ENCODE measurements around the gene EIF4G1.
A peak's percentile ranks its signal among the peaks of the same experiment; 100 is the strongest.

The EIF4G1 gene

DNA sequence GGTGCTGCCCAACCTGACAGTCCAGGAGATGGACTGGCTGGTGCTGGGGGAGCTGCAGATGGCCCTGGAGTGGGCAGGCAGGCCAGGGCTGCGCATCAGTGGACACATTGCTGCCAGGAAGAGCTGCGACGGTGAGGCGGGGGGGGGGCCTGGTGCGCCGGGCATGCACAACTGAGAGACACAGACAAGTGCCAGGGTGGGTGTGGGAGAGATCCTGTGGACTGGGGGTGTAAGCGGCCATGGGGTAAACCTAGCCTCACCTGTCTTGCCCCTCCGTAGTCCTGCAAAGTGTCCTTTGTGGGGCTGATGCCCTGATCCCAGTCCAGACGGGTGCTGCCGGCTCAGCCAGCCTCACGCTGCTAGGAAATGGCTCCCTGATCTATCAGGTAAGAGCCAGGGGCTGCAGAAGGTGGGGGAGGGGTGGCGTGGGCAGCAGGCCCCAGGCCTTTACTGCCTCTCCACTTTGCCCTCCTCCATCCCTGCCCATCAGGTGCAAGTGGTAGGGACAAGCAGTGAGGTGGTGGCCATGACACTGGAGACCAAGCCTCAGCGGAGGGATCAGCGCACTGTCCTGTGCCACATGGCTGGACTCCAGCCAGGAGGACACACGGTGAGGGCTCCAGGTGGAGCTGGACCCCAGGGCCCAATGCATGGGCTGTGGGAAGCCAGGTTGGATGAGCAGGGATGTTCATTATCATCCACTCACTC, 68.8 kb downstream of the EIF4G1 start:
- peaks cover 0 to 16% (median 14%) of the 10 kb centered on the region in 3 donors for H3K36me3 ChIP-seq
- no peaks in the 10 kb centered on the region for H3K9me3 ChIP-seq
- H3K4me3 ChIP-seq = no peak overlapping the region
- DNase-seq = peak in 1 of 2 donors; percentile 47
- peaks cover 0 to under 1% of the 10 kb centered on the region in 2 donors for H3K27me3 ChIP-seq
- intact Hi-C loops (cut with DNase I; ENCODE audit: low total_unique reads) = no loop called here
- TF ChIP-seq, protein P1, sequence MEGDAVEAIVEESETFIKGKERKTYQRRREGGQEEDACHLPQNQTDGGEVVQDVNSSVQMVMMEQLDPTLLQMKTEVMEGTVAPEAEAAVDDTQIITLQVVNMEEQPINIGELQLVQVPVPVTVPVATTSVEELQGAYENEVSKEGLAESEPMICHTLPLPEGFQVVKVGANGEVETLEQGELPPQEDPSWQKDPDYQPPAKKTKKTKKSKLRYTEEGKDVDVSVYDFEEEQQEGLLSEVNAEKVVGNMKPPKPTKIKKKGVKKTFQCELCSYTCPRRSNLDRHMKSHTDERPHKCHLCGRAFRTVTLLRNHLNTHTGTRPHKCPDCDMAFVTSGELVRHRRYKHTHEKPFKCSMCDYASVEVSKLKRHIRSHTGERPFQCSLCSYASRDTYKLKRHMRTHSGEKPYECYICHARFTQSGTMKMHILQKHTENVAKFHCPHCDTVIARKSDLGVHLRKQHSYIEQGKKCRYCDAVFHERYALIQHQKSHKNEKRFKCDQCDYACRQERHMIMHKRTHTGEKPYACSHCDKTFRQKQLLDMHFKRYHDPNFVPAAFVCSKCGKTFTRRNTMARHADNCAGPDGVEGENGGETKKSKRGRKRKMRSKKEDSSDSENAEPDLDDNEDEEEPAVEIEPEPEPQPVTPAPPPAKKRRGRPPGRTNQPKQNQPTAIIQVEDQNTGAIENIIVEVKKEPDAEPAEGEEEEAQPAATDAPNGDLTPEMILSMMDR (IDR thresholded peaks at IDR 0.05) = no peak
- H3K27ac ChIP-seq = no peak overlapping the region
- H3K4me1 ChIP-seq = peaks cover 0 to 21% (median 16%) of the 10 kb centered on the region in 4 donors

DNA sequence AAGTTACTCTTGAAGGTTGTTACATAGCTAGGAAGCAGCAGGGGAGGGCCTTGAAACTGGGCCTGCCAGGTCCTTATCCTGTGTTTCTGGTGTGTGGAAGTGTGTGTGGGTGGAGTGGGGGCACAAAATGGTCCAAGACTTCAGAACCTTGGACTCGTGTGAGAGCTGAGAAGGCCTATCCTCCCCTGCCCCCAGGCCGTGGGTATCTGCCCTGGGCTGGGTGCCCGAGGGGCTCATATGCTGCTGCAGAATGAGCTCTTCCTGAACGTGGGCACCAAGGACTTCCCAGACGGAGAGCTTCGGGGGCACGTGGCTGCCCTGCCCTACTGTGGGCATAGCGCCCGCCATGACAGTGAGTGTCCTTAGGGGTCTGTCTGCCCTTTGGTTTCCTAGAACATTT, 69.9 kb downstream of the EIF4G1 start:
- no peaks in the 10 kb centered on the region for H3K27me3 ChIP-seq
- no peak overlapping the region for H3K27ac ChIP-seq
- peaks cover 0 to 20% (median 20%) of the 10 kb centered on the region in 3 donors for H3K36me3 ChIP-seq
- H3K9me3 ChIP-seq = no peaks in the 10 kb centered on the region
- DNase-seq = no peak
- no peak overlapping the region for H3K4me3 ChIP-seq
- intact Hi-C loops (cut with DNase I; ENCODE audit: low total_unique reads) = no loop called here
- H3K4me1 ChIP-seq = peaks cover 0 to 20% (median 15%) of the 10 kb centered on the region in 4 donors
- TF ChIP-seq, protein P1 (IDR thresholded peaks at IDR 0.05) = no peak

All from tibial artery (tissue), 4 donors.